Tibial nerve (tissue), 3 donors: ENCODE measurements around the gene MAP4K4.

Source experiments
- POLR2A ChIP-seq, 2 donors: fragments of 450-650 bp; IDR thresholded peaks; one replicate each; pipeline ENCODE4 v1.6.1; 2017; ENCODE audit warnings: antibody characterized with exemption in 2 of 2, mild to moderate bottlenecking in 2 of 2, moderate library complexity in 2 of 2
- TF ChIP-seq, protein P1 (sequence below), 5 experiments: fragments of 200-600 bp in 3 of 5; fragments of 450-650 bp in 2 of 5; sonication (generic) in 3 of 5; IDR thresholded peaks; one replicate each; pipeline ENCODE4 v1.5.1; 2016 to 2019; ENCODE audit warnings: antibody characterized with exemption in 5 of 5, mild to moderate bottlenecking in 3 of 5, moderate library complexity in 2 of 5

DNA sequence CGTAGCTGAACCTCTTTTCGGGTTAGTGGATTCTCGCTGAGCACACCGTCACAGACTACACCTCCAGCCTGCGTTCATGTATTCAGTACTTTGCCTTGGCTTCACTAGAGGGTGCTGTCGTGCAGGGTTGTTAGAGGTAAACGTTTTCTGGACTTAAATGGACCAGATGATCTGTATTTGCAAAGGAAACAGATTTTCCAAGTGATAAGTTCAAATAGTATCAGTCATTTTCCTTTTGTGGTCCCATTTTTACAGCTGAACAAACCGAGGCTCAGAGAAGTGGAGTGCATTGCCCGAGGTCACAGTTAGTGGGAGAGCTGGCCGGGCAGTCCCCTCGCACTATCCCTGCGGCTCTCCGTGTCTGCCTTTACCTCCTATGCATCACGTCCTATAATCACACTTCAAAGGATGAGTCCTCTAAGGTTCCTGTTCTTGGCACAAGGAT lies 125.9 kb downstream of the MAP4K4 start:
- no peak for TF ChIP-seq POLR2A (IDR thresholded peaks at IDR 0.05)
- TF ChIP-seq, protein P1, sequence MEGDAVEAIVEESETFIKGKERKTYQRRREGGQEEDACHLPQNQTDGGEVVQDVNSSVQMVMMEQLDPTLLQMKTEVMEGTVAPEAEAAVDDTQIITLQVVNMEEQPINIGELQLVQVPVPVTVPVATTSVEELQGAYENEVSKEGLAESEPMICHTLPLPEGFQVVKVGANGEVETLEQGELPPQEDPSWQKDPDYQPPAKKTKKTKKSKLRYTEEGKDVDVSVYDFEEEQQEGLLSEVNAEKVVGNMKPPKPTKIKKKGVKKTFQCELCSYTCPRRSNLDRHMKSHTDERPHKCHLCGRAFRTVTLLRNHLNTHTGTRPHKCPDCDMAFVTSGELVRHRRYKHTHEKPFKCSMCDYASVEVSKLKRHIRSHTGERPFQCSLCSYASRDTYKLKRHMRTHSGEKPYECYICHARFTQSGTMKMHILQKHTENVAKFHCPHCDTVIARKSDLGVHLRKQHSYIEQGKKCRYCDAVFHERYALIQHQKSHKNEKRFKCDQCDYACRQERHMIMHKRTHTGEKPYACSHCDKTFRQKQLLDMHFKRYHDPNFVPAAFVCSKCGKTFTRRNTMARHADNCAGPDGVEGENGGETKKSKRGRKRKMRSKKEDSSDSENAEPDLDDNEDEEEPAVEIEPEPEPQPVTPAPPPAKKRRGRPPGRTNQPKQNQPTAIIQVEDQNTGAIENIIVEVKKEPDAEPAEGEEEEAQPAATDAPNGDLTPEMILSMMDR (IDR thresholded peaks at IDR 0.05): peak; percentile 55 to 67 (median 55)
